ENCODE data around the gene SHISA9. TPM values are rescaled to one million over a fixed set of nuclear protein-coding genes. Genes with fewer than 3 reads are reported as not detected.

SHISA9 gene
- total and polyA plus RNA-seq, 3 donors from 2014 or later, result 0.46 to 1.0 (median 0.68) TPM

DNA sequence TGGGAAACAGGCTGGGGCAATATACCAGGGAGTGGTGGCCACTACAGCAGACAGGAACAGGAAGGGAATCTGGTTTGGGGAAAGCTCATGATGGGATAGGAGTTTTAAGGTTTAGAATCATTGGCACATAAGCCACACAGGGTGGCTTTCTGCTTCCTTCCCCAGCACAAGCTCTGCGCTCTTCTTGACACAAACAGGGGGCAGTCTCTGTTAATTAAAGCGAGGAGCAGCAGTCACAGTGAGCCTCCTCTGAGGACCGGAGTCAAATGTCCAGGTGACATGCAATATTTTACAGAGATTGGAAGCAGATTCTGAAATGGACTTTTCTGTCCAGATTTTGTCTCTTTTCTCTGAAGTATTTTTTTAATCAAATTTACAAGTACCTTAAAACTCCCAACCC, 2.8 kb upstream of the SHISA9 start:
- intact Hi-C loops (cut with DNase I; ENCODE audit: low total_unique reads), result no loop called here

GRCh38 chr16:12899529-12900143, 1.8 kb upstream of the SHISA9 start:
- H3K27me3 ChIP-seq, result no peaks in the 10 kb centered on the region
- 75 to 80% methylated on average over 6 of the region's 6 CpGs for WGBS, 2 donors
- TF ChIP-seq CTCF (IDR thresholded peaks at IDR 0.05) (no peak), POLR2A (IDR thresholded peaks at IDR 0.05) (no peak)
- H3K4me1 ChIP-seq, result peaks cover 15% of the 10 kb centered on the region
- no peaks in the 10 kb centered on the region for H3K36me3 ChIP-seq (ENCODE audit: low read depth, missing control alignments)
- no peaks in the 10 kb centered on the region for H3K9me3 ChIP-seq
- no peak overlapping the region for H3K27ac ChIP-seq
- no peak for DNase-seq
- H3K4me3 ChIP-seq, result no peak overlapping the region
- intact Hi-C loops (cut with DNase I; ENCODE audit: low total_unique reads), result no loop called here

More for the DNA sequence above, 2.8 kb upstream of the SHISA9 start:
- Histone ChIP-seq H3K27ac (no peak overlapping the region), H3K36me3 (ENCODE audit: low read depth, missing control alignments) (no peaks in the 10 kb centered on the region), H3K9me3 (no peaks in the 10 kb centered on the region), H3K4me3 (no peak overlapping the region), H3K4me1 (peaks cover 15% of the 10 kb centered on the region), H3K27me3 (no peaks in the 10 kb centered on the region)
- TF ChIP-seq CTCF (IDR thresholded peaks at IDR 0.05) (no peak), POLR2A (IDR thresholded peaks at IDR 0.05) (no peak)
- WGBS, 2 donors, result 66 to 81% methylated on average over 3 of the region's 3 CpGs
- no peak for DNase-seq

DNA sequence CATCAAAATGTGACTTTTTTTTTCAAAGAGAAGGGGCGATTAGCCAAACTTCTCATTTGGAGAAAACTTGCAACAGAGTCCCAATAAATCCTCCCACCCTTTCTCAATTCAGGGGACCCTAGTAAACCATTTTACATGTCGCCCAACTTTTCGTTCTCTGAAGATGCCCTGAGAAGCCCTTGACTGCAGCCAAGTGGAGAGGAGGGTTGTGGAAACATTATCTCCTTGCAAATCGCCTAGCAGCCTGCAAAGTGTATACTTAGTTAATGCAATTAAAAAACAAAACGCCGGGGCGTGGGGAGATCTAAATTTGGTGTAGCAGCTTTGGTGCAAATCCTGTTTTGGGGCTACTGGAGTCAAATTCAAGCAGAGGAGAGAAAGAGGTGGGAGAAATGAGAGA, 1.2 kb upstream of the SHISA9 start:
- no peak overlapping the region for H3K4me3 ChIP-seq
- no peak for DNase-seq
- H3K9me3 ChIP-seq, result no peaks in the 10 kb centered on the region
- peaks cover 15% of the 10 kb centered on the region for H3K4me1 ChIP-seq
- no peak overlapping the region for H3K27ac ChIP-seq
- intact Hi-C loops (cut with DNase I; ENCODE audit: low total_unique reads), result no loop called here
- no peaks in the 10 kb centered on the region for H3K27me3 ChIP-seq
- TF ChIP-seq CTCF (IDR thresholded peaks at IDR 0.05), result no peak
- no peak for TF ChIP-seq POLR2A (IDR thresholded peaks at IDR 0.05)
- H3K36me3 ChIP-seq (ENCODE audit: low read depth, missing control alignments), result no peaks in the 10 kb centered on the region
- WGBS, 2 donors, result 23 to 24% methylated on average over 7 of the region's 7 CpGs

DNA sequence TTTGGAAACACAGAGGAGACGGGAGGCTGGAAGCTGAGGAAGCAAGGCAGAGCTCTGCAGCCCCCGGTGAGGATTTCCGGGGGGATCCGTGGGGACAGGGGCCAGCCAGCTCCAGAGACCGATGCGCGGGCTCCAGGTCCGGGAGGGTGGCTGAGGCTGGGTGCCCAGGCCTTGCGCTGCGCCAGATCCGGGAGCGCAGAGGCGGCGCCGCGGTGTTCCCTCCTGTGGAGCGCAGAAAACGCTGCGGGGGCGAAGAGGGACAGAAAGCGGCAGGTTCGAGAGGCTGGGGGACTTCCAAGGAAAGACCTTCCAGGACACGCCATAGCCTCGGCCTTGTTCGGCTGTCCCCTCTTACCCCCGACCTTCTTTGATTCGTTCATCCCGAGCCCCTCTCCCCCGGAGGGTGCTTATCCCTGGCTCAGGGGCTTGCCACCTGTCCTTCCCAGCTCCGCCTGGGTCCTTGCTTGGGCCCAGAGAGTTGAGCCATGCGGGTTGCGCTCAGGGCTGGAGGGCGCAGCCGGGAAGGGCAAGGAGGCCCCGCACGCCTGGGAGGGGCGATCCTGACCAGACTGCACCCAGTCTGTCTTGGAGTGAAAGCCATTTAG, 697 bp upstream of the SHISA9 start:
- Histone ChIP-seq H3K36me3 (ENCODE audit: low read depth, missing control alignments) (no peaks in the 10 kb centered on the region), H3K27ac (no peak overlapping the region), H3K4me3 (peak overlapping the region in 1 of 2 donors; percentile 20), H3K4me1 (peaks cover 15% of the 10 kb centered on the region), H3K27me3 (no peaks in the 10 kb centered on the region), H3K9me3 (no peaks in the 10 kb centered on the region)
- 1 to 3% methylated on average over 18 to 37 of the region's 37 CpGs for WGBS, 2 donors
- intact Hi-C loops (cut with DNase I; ENCODE audit: low total_unique reads), result no loop called here
- TF ChIP-seq CTCF (IDR thresholded peaks at IDR 0.05), result no peak
- TF ChIP-seq POLR2A (IDR thresholded peaks at IDR 0.05), result no peak
- DNase-seq, result no peak

DNA sequence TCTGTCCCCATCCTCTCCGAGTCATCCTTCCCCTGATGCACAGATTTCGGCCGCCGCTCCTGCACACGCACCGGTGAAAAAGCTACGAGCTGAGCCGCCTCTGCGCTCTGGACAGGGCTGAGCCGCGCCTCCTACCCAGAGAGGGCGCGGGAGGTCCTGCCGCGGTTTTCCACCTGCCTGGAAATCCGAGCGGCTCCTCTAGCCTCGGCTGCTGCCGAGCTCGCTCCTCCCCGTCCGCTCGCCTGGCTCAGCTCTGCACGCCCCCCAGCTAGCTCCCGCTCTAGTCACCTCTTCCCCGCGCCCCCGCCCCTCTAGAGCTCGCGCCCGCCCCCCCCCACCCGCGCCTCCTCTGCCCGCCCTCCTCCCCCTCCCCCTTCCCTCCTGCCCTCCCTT, 198 bp upstream of the SHISA9 start:
- TF ChIP-seq POLR2A (IDR thresholded peaks at IDR 0.05) (no peak), CTCF (IDR thresholded peaks at IDR 0.05) (no peak)
- H3K9me3 ChIP-seq, result no peaks in the 10 kb centered on the region
- no peak overlapping the region for H3K27ac ChIP-seq
- H3K4me3 ChIP-seq, result peak overlapping the region; percentile 20 to 24
- H3K27me3 ChIP-seq, result no peaks in the 10 kb centered on the region
- no peak for DNase-seq
- intact Hi-C loops (cut with DNase I; ENCODE audit: low total_unique reads), result no loop called here
- WGBS, 2 donors, result 0 to 2% methylated on average over 7 to 28 of the region's 34 CpGs
- H3K4me1 ChIP-seq, result peaks cover 15% of the 10 kb centered on the region
- no peaks in the 10 kb centered on the region for H3K36me3 ChIP-seq (ENCODE audit: low read depth, missing control alignments)
